GM19025 (cell line): ENCODE data around the gene LRRC32.
"Not testable (repeated sequence)": the region's sequence is repeated elsewhere in the genome, so short reads cannot be mapped to it uniquely, and the experiment has no call there.

Experiments
- ATAC-seq: cut with Tn5 transposase; IDR thresholded peaks from one replicate; pipeline ENCODE4 v1.9.1; 2021; ENCODE audit warnings: mild to moderate bottlenecking, low read depth, moderate library complexity; ENCODE audit not compliant: unreplicated experiment

The LRRC32 gene

GRCh38 chr11:76617553-76618265, 52.8 kb downstream of the LRRC32 start:
- no peak for ATAC-seq

- no peak for ATAC-seq
Measured at GRCh38 chr11:76616676-76617552, 53.6 kb downstream of the LRRC32 start.

GRCh38 chr11:76615950-76616349, 54.6 kb downstream of the LRRC32 start:
- ATAC-seq, result no peak

- ATAC-seq, result no peak
Measured at GRCh38 chr11:76614471-76615179, 55.9 kb downstream of the LRRC32 start.

GRCh38 chr11:76613901-76614300, 56.6 kb downstream of the LRRC32 start:
- no peak for ATAC-seq

- ATAC-seq, result no peak
Measured at GRCh38 chr11:76612226-76612625, 58.3 kb downstream of the LRRC32 start.

DNA sequence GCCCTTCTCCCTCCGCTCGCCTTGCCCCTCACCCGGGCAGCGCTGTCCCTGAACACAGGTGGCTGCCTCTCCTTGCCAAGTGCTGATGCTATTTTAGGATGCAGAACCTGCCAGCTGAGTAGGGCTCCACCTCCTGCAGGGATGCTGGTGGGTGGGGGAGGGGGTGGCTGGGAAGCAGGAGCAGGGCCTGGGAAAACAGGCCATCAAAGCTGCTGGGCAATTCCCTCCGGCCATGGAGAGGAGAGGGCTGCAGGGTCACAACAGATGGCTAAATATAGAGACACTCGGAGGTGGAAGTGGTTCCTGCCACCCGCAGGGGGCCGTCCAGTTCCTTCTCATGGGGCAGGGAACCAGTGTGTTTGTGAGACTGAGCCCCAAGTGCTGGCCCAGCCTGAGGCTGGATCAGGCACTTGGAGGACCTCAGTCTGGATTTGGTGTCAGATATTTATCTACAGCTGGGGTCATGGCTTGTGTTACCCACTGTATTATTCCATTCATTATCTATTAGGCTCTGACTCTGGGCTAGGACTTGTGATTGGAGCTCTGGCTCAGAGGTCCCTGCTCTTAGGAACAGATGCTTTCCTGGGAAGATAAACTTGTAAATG, 59.6 kb downstream of the LRRC32 start:
- ATAC-seq, result no peak

- no peak for ATAC-seq
Measured at GRCh38 chr11:76610371-76610770, 60.2 kb downstream of the LRRC32 start.

DNA sequence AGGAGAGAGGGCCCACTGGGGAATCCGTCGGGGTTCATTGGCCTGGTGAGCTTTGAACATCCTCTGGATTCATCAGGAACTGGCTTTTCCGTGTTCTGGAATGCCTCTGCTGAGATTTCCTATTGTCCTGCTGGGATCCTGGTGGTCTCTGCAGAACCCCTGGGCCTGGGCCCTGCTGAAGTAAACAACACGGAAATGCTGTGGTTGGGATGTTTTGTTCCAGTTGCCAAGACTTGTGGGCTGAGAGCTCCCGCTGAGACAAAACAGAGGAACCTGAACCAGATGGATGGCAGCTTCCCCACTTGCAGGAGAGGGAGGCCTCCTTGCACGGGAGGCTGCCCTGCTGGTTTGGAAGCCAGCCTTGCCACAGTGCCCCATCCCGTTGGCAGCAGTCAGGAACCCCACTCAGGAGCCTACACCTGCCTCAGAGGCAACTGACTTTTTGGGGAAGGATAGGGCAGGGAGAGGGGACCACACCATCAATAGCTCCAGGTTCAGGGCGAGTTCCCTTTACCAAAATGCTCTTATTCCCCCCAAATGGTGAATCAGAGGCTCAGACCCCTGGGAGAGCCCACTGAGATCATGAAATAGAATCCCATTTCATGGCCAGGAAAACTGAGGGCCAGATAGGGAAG, 60.7 kb downstream of the LRRC32 start:
- ATAC-seq, result no peak

DNA sequence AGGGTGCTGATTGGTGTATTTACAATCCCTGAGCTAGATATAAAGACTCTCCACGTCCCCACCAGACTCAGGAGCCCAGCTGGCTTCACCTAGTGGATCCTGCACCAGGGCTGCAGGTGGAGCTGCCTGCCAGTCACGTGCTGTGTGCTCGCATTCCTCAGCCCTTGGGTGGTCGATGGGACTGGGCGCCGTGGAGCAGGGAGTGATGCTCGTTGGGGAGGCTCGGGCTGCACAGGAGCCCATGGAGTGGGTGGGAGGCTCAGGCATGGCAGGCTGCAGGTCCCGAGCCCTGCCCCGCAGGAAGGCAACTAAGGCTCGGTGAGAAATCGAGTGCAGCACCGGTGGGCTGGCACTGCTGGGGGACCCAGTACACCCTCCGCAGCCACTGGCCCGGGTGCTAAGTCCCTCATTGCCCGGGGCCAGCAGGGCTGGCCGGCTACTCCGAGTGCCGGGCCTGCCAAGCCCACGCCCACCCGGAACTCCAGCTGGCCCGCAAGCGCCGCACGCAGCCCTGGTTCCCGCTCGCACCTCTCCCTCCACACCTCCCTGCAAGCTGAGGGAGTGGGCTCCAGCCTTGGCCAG, 61.6 kb downstream of the LRRC32 start:
- not testable (repeated sequence) for ATAC-seq

GRCh38 chr11:76608228-76608627, 62.3 kb downstream of the LRRC32 start:
- not testable (repeated sequence) for ATAC-seq
